Left lobe of liver (tissue), 2 donors: ENCODE results near the gene ABHD10. TPM values are rescaled to one million over a fixed set of nuclear protein-coding genes. Genes with fewer than 3 reads are reported as not detected.
A peak's percentile ranks its signal among the peaks of the same experiment; 100 is the strongest.

ENCODE experiments used
- ATAC-seq: fragments of 200-7000 bp; cut with Tn5 transposase; one replicate; pipeline ENCODE4 v1.9.1; 2020; ENCODE audit warnings: mild to moderate bottlenecking, moderate library complexity
- DNase-seq: peaks from one replicate; pipeline ENCODE4 v3.0.0-alpha.2; 2020; ENCODE audit warnings: low spot score
- total RNA-seq: library from RNA; stranded (reverse); gene quantifications from one replicate; pipeline ENCODE4 v1.2.1, GENCODE V29; 2021
- donor health status: DM: no; HTN: no; CAD: no; lungs with moderate emphysema.
- donor health status: DM: no; HTN: yes; CAD: no.

ABHD10 gene
- total RNA-seq, 1 donor from 2014 or later, result 26.6 TPM

GRCh38 chr3:111999484-112000324 lies 20.9 kb downstream of the ABHD10 start:
- DNase-seq, result no peak
- ATAC-seq, result no peak

GRCh38 chr3:112000367-112000771 lies 21.5 kb downstream of the ABHD10 start:
- DNase-seq (no peak), ATAC-seq (no peak)

GRCh38 chr3:112000966-112001365 lies 22.1 kb downstream of the ABHD10 start:
- no peak for DNase-seq

GRCh38 chr3:112001526-112001925 lies 22.7 kb downstream of the ABHD10 start:
- ATAC-seq (no peak), DNase-seq (no peak)

More at GRCh38 chr3:112000966-112001365, 22.1 kb downstream of the ABHD10 start:
- ATAC-seq, result no peak

- ATAC-seq, result no peak
These were observed 23.5 kb downstream of the ABHD10 start for GRCh38 chr3:112002096-112002971.

GRCh38 chr3:112003321-112004080 lies 24.7 kb downstream of the ABHD10 start:
- ATAC-seq (no peak), DNase-seq (no peak)

More at GRCh38 chr3:112002096-112002971, 23.5 kb downstream of the ABHD10 start:
- no peak for DNase-seq

- ATAC-seq (no peak), DNase-seq (no peak)
These were observed 25.4 kb downstream of the ABHD10 start for GRCh38 chr3:112004187-112004586.

- DNase-seq (no peak), ATAC-seq (peak; percentile 82)
These were observed 25.8 kb downstream of the ABHD10 start for GRCh38 chr3:112004669-112005068.

GRCh38 chr3:112005091-112005672 lies 26.4 kb downstream of the ABHD10 start:
- DNase-seq (no peak), ATAC-seq (no peak)

GRCh38 chr3:112007633-112008032 lies 28.8 kb downstream of the ABHD10 start:
- no peak for DNase-seq
- no peak for ATAC-seq

- DNase-seq (no peak), ATAC-seq (no peak)
These were observed 30.8 kb downstream of the ABHD10 start for GRCh38 chr3:112009670-112010069.

GRCh38 chr3:112010636-112011035 lies 31.8 kb downstream of the ABHD10 start:
- DNase-seq, result no peak
- no peak for ATAC-seq

- ATAC-seq (no peak), DNase-seq (no peak)
These were observed 32.6 kb downstream of the ABHD10 start for GRCh38 chr3:112011376-112011940.

- DNase-seq (no peak), ATAC-seq (no peak)
These were observed 33.6 kb downstream of the ABHD10 start for GRCh38 chr3:112012205-112012992.

GRCh38 chr3:112013058-112013783 lies 34.4 kb downstream of the ABHD10 start:
- ATAC-seq (peak; percentile 95), DNase-seq (peak; percentile 66)

- DNase-seq (no peak), ATAC-seq (peak; percentile 25)
These were observed 34.9 kb downstream of the ABHD10 start for GRCh38 chr3:112013784-112014143.

GRCh38 chr3:112017091-112017490 lies 38.3 kb downstream of the ABHD10 start:
- ATAC-seq (no peak), DNase-seq (no peak)

GRCh38 chr3:112018712-112019111 lies 39.9 kb downstream of the ABHD10 start:
- ATAC-seq (peak; percentile 32), DNase-seq (no peak)

GRCh38 chr3:112019716-112020115 lies 40.9 kb downstream of the ABHD10 start:
- no peak for DNase-seq

More at GRCh38 chr3:112019716-112020115, 40.9 kb downstream of the ABHD10 start:
- ATAC-seq, result no peak
